Breast epithelium (tissue), 4 donors: ENCODE results near the gene GABRD. TPM values are rescaled to one million over a fixed set of nuclear protein-coding genes. Genes with fewer than 3 reads are reported as not detected.

Source experiments
- DNase-seq, 2 donors: peaks; one replicate each; pipeline ENCODE4 v3.0.0-alpha.2; 2019; ENCODE audit warnings: low spot score in 2 of 2
- H3K27ac ChIP-seq, 2 donors: fragments of 200-600 bp; sonication (generic) in 1 of 2; one replicate each; pipeline ENCODE4 v1.5.1; 2016 to 2019; ENCODE audit warnings: mild to moderate bottlenecking in 1 of 2
- H3K27me3 ChIP-seq, 2 donors: fragments of 200-600 bp; sonication (generic) in 1 of 2; one replicate each; pipeline versions ENCODE4 v1.5.1 to v1.6.0; 2017 to 2019; ENCODE audit warnings: control low read depth in 1 of 2, mild to moderate bottlenecking in 1 of 2
- H3K36me3 ChIP-seq: fragments of 200-600 bp; one replicate; pipeline ENCODE4 v1.5.1; 2019
- H3K4me1 ChIP-seq, 2 donors: fragments of 200-600 bp; sonication (generic); one replicate each; pipeline ENCODE4 v1.5.1; 2016 to 2019; ENCODE audit warnings: control low read depth in 1 of 2
- H3K4me3 ChIP-seq, 3 donors: fragments of 200-600 bp; sonication (generic); 1 replicate in 2 of 3; 2 replicates in 1 of 3; pipeline ENCODE4 v1.5.1; 2016 to 2019; ENCODE audit warnings: mild to moderate bottlenecking in 3 of 3, moderate library complexity in 2 of 3
- H3K9me3 ChIP-seq, 2 donors: fragments of 200-600 bp; sonication (generic) in 1 of 2; one replicate each; pipeline ENCODE4 v1.5.1; 2016 to 2019; ENCODE audit warnings: control low read depth in 1 of 2
- CTCF ChIP-seq, 3 donors: fragments of 450-650 bp; IDR thresholded peaks; one replicate each; pipeline ENCODE4 v1.5.1; 2016 to 2017; ENCODE audit warnings: antibody characterized with exemption in 3 of 3, mild to moderate bottlenecking in 3 of 3, moderate library complexity in 3 of 3
- POLR2A ChIP-seq: fragments of 450-650 bp; IDR thresholded peaks from one replicate; pipeline ENCODE4 v1.6.1; 2016; ENCODE audit warnings: antibody characterized with exemption, mild to moderate bottlenecking, moderate library complexity
- POLR2AphosphoS5 ChIP-seq, 3 donors: sonication (generic); formaldehyde crosslinking; IDR thresholded peaks; one replicate each; pipeline ENCODE4 v1.6.1; 2017; ENCODE audit warnings: antibody characterized with exemption in 3 of 3
- intact Hi-C: fragments of 100-400 bp; cut with DNase I; formaldehyde crosslinking; loops from one replicate; pipeline ENCODE4 v1.15.1; 2023; ENCODE audit warnings: low total_unique reads
- total RNA-seq, 3 donors: library from RNA; depleted of rRNA; stranded (reverse); fragments of >200 nt; gene quantifications; one replicate each; pipeline ENCODE4 v1.1.0, GENCODE V29; 2016

Gene GABRD
- total RNA-seq, 3 donors from 2014 or later: not detected

- peaks cover 0 to 5% of the 10 kb centered on the region in 2 donors for H3K27me3 ChIP-seq
- no peak for TF ChIP-seq POLR2A
- no peak for TF ChIP-seq POLR2AphosphoS5 (IDR thresholded peaks at IDR 0.05)
- no peak for TF ChIP-seq CTCF (IDR thresholded peaks at IDR 0.05)
- H3K36me3 ChIP-seq: no peaks in the 10 kb centered on the region
- H3K27ac ChIP-seq: no peak overlapping the region
- intact Hi-C loops: loop anchor here (5.0 kb wide), 1 partner anchor 95 kb away; no protein-coding TSS in a partner anchor
- H3K9me3 ChIP-seq: peaks cover 0 to 7% of the 10 kb centered on the region in 2 donors
- H3K4me3 ChIP-seq: no peak overlapping the region
- no peak for DNase-seq
- H3K4me1 ChIP-seq: peaks cover 0 to 3% of the 10 kb centered on the region in 2 donors
Observed at GRCh38 chr1:2041887-2042286, 22.7 kb downstream of the GABRD start.

GRCh38 chr1:2042830-2043773 lies 24.0 kb downstream of the GABRD start:
- peaks cover 0 to 5% of the 10 kb centered on the region in 2 donors for H3K9me3 ChIP-seq
- H3K4me1 ChIP-seq: peaks cover 0 to 3% of the 10 kb centered on the region in 2 donors
- H3K4me3 ChIP-seq: no peak overlapping the region
- DNase-seq: no peak
- peaks cover 0 to 7% of the 10 kb centered on the region in 2 donors for H3K27me3 ChIP-seq
- no peaks in the 10 kb centered on the region for H3K36me3 ChIP-seq
- no peak overlapping the region for H3K27ac ChIP-seq
- TF ChIP-seq CTCF (IDR thresholded peaks at IDR 0.05) (no peak), POLR2A (no peak), POLR2AphosphoS5 (IDR thresholded peaks at IDR 0.05) (no peak)
- intact Hi-C loops: loop anchor here (5.0 kb wide), 1 partner anchor 96 kb away; no protein-coding TSS in a partner anchor

- no peaks in the 10 kb centered on the region for H3K36me3 ChIP-seq
- TF ChIP-seq CTCF (IDR thresholded peaks at IDR 0.05) (no peak), POLR2AphosphoS5 (IDR thresholded peaks at IDR 0.05) (no peak), POLR2A (no peak)
- no peak overlapping the region for H3K27ac ChIP-seq
- DNase-seq: no peak
- peaks cover 0 to 12% of the 10 kb centered on the region in 2 donors for H3K27me3 ChIP-seq
- peaks cover 0 to 3% of the 10 kb centered on the region in 2 donors for H3K4me1 ChIP-seq
- no peak overlapping the region for H3K4me3 ChIP-seq
- intact Hi-C loops: loop anchor here (5.0 kb wide), 1 partner anchor 97 kb away; no protein-coding TSS in a partner anchor
- no peaks in the 10 kb centered on the region for H3K9me3 ChIP-seq
Observed at GRCh38 chr1:2043886-2044285, 24.7 kb downstream of the GABRD start.

- H3K27me3 ChIP-seq: peaks cover 3 to 12% of the 10 kb centered on the region in 2 donors
- H3K27ac ChIP-seq: no peak overlapping the region
- no peaks in the 10 kb centered on the region for H3K36me3 ChIP-seq
- intact Hi-C loops: loop anchor here (5.0 kb wide), 1 partner anchor 97 kb away; no protein-coding TSS in a partner anchor
- TF ChIP-seq POLR2A (no peak), CTCF (IDR thresholded peaks at IDR 0.05) (peak; percentile 66 to 95 (median 68))
- peaks cover 3 to 4% of the 10 kb centered on the region in 2 donors for H3K4me1 ChIP-seq
- H3K4me3 ChIP-seq: peak overlapping the region; percentile 22 to 66 (median 46)
- peak; percentile 42 to 79 for DNase-seq
- no peaks in the 10 kb centered on the region for H3K9me3 ChIP-seq
Observed at GRCh38 chr1:2044510-2045319, 25.6 kb downstream of the GABRD start.
